ENCODE data around the gene CFAP43.
"Not testable (repeated sequence)": the region's sequence is repeated elsewhere in the genome, so short reads cannot be mapped to it uniquely, and the experiment has no call there.

The CFAP43 gene

DNA sequence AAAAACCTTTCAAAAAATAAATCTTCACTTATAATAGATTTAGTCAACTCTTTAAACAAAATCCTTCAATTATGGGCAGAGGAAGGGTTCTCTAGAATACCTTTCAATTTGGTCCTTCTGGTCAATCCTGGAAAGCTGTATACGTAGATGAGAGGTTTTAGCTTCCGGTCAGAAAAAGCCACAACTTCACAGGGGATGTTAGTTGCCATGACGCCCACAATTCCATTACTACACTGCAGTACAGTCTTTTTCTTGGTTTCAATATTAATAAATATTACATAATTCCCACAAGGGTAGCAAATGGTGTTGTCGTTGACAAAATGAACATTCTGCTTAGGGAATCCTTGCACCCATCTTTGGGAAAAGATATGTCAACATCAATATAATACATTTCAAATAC is 1.7 kb downstream of the CFAP43 start:
- DNase-seq (ENCODE audit: low read depth) = no peak

DNA sequence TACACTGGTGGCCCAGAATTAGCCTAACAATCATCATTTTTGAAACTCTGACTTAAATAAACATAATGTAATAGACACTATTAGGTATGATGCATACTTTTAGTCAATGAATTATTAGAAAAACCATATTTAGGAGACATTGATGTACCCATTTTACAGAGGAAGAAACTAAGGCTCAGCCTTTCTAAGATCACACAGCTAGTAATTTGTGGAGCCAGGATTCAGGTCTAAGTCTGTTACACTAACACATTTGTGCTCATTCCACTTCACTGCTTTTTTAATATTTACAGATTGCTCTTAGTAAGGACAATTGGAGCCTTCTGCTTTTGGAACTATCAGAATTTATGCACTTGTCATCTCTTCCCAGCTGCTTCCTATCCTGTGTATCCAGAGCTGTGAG is 8.9 kb downstream of the CFAP43 start:
- no peak for DNase-seq (ENCODE audit: low read depth)

DNA sequence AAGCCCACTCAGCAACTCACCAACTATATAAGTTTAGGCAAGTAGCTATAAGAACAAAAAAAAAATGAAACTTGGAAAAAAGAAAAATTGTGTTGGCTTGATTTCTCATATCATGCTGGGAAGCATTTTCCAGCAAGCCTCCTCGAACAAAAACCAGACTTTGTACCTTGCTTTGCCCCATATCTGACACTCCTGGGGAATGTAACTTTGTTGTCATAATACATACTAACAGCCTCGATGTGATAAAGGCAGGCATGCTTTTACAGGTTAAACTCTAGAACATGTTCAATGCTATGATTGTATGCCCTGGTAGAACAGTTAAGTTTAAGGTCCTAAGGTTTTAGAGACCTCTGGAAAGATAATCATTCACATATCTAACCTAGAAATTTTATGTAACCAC is 11.6 kb downstream of the CFAP43 start:
- no peak for DNase-seq (ENCODE audit: low read depth)

DNA sequence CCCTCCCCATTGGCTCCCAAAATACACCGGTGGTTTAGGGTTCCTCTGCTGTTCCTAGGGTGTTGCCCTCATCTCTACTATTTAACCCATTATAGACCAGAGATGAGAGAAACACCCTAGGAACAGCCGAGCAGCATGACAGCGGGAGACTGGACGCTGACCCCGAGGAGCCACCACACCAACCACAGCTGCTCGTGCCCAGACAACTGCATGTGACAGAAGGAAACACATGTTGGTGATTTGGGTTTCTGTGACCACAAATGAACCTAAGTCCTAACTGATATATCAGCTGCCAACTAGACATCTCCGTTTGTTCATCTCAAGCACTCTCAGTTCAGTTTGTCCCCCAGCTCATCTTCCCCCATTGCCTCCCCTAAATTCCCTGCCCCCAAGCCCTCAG is 13.4 kb downstream of the CFAP43 start:
- DNase-seq (ENCODE audit: low read depth) = no peak

DNA sequence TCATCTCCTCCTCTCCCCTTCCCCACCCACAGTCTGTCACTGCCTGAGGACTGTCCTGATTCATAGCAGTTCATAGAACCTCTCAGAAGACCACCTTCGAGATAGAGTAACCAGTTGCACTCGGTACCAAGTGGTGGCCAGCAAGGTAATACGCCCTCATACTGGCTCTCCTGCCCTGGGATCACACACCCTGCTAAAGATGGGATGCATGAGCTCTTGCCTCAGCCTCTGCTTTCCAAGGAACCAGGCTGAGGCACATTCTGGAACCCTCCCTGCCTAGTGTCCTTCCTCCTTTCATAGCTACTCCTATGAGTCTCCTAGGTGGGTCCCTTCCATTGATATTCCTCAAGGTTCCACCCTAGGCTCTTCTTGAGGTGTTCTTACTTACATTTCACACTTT is 15.5 kb downstream of the CFAP43 start:
- no peak for DNase-seq (ENCODE audit: low read depth)

DNA sequence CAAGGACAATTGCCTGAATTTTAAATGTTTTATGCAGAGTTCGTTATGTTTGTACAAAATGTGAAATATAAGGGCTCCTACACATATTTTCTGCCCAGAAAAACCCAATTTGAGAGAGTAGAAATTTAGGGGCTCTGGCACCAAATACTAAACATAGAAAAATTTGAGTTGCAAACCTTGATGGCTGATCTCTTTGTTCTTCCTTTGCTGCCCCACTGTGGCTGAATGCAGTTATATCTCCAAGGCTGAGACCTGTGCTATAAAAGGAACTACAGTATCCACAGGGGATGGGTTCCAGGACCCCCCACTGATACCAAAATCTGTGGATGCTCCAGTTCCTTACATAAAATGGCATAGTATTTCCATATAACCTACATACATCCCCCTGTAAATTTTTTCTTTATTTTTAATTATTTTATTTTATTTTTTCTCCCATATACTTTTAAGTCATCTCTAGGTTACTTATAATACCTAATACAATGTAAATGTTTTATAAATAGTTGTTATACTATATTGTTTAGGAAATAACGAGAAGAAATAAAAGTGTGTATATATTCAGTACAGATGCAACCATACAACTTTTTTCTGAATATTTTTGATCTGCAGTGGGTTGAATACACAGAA is 22.5 kb downstream of the CFAP43 start:
- peak; percentile 13 for DNase-seq (ENCODE audit: low read depth)

DNA sequence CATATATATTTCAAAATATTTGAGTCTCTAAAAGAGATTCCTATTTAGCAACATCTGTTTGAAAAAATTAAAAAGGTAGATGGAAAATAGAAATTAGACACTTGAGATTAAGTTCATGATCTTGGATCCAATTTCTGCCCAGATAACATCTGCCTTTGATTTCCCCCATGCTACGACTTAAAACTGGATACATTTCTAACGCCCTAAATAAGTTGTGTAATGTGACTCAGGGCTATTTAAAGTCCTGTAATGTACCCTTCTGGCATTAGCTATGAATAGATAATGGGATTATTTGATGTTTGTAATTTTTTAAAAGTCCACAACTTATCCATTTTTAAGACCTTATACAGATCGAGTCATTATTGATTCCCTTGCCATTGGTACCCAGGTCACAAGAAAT is 23.4 kb downstream of the CFAP43 start:
- DNase-seq (ENCODE audit: low read depth) = no peak

DNA sequence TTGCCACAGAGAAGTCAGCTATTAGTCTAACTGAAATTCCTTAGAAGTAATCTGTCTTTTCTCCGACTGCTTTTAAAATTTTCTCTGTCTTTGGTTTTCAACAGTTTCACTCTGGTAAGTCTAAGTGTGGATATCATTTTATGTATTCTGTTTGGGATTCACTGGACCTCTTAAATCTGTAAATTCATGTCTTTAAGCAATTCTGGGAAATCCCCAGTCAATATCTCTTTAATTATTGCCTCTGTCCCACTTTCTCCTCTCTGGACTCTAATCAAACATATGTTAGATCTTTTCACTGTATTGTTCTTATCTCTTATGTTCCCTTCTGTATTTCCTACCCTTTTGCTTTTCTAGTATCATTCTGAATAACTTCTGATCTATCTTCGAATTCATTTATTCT is 29.9 kb downstream of the CFAP43 start:
- no peak for DNase-seq (ENCODE audit: low read depth)

DNA sequence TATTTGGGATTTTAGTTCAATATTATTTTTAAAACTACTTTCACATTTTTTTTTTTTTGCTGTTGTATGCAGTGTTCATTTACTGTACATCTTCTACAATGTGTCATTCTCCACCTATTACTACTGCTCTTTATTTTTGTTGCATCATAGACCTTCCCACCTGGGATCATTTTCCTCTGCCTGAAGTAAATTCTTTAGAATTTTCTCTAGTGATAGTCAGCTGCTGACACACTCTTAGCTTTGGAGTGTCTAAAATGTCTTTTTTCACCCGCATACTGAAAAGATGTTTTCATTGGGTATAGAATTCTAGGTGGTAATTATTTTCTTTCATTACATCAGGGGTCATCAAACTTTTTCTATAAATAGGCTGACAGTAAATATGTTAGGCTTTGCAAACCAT is 30.5 kb downstream of the CFAP43 start:
- DNase-seq (ENCODE audit: low read depth) = no peak

DNA sequence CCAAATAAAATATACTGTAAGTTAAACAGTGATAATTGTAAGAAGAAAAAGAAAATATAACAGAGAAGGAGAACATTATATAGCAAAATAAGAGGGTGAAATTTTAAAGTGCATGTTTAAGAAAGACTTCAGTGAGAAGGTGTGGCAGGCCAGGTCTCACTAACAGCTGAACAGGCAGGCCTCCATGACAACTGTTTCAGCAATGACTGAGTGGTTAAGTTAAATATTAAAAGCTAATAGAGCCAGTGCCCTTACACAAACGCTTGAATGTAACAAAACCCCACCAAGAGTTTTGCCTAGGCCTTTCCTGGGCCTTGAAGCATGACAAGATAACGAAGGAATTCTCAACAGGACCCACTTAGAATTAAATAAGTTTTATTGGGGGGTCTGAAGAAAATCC is 32.6 kb downstream of the CFAP43 start:
- DNase-seq (ENCODE audit: low read depth) = no peak

DNA sequence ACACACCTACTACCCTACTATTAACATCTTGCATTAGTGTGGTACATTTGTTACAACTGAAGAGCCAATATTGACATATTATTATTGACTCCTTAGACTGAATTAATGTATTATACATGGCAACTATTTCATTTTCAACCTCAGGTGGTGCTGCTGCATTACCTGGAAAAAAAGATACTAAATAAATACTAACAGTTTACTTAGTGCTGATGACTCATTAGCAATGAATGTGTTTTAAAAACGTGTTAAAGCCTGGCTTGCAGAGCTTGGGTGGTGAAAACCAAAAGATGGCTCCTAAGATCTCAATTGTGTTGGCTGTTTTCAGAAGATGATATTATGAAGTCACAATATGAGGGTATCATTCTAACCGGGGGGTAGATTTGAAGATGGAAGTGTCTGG is 34.8 kb downstream of the CFAP43 start:
- DNase-seq (ENCODE audit: low read depth) = no peak

DNA sequence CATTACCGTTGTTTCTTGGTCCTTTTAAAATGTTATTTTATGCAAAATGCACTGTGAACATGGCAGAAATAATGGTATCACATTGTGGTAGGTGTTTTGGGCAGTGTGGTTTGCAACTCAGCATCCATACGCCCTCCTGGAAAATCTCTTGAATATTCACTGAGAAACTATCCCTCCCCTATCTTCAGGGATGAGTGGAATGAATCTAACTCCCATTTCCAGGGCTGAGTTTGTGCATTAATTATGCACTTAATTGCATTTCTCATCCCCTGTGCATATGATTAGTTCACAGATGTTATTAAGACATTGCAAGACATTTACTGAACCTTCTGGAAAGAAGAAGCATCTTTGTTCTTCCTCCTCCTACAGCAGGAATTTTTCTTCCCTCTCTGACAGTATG is 36.5 kb downstream of the CFAP43 start:
- DNase-seq (ENCODE audit: low read depth) = no peak

DNA sequence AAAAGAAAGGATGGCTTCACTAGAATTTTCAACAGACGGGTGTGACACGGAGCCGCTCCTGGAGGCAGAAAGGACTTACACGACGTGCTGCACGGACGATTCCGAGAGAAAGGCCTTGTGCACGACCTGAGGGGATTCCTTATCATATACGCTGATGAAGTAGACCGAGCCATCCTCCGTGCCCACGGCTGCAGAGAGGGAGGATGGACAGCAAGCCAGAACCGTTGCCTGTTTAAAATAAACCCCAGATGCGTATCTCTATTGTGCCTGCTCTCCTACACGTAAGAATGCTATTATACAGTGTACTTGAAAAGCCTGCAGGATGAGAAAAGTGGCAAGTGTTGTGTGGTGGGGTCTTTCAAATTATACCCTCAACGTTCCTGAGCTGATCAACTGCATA is 38.4 kb downstream of the CFAP43 start:
- DNase-seq (ENCODE audit: low read depth) = no peak

DNA sequence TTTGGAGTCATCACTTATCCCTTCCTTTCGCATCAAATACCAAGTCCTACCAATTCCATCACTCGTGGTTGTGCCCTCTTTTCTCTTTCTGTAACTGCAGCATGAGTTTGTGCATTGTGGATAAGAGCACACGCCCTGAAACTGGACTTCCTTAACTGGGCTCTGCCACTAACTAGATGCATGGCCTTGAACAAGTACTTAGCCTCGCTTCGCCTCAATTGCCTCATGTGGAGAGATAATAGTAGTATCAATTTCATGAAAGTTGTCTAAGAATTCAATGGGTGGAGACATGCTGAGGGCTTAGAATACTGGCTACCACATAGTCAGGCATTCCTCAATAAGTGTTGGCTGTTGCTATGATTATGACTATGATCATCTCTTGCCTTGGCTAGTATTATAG is 41.5 kb downstream of the CFAP43 start:
- DNase-seq (ENCODE audit: low read depth) = no peak

DNA sequence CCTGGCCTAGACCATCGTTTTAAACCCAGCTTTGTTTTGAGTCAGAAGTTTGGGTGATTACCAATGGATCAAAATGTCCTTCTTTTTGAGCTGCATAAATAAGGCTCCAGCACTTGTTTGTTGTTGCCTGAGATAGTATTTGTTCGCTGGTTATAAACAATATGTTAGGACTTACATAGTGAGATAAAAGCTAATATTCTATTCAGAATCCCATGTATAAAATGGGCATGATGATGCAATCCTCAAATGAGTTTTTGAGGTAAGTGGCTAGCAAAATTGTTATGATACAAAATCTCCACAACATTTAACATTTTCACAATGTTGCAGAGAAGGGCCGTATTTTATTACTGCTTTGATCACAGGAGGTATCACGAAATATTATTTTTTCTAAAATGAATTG is 48.5 kb downstream of the CFAP43 start:
- DNase-seq (ENCODE audit: low read depth) = no peak

DNA sequence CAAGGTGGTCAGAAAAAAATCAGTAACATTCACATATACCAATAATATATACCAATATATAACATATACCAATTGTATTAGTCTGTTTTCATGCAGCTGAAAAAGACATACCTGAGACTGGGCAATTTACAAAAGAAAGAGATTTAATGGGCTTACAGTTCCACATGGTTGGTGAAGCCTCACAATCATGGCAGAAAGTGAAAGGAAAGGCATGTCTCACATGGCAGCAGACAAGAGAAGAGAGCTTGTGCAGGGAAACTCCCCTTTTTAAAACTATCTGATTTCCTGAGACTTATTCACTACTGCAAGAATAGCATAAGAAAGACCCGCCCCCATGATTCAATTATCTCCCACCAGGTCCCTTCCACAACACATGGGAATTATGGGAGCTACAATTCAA is 58.0 kb downstream of the CFAP43 start:
- DNase-seq (ENCODE audit: low read depth) = not testable (repeated sequence)

DNA sequence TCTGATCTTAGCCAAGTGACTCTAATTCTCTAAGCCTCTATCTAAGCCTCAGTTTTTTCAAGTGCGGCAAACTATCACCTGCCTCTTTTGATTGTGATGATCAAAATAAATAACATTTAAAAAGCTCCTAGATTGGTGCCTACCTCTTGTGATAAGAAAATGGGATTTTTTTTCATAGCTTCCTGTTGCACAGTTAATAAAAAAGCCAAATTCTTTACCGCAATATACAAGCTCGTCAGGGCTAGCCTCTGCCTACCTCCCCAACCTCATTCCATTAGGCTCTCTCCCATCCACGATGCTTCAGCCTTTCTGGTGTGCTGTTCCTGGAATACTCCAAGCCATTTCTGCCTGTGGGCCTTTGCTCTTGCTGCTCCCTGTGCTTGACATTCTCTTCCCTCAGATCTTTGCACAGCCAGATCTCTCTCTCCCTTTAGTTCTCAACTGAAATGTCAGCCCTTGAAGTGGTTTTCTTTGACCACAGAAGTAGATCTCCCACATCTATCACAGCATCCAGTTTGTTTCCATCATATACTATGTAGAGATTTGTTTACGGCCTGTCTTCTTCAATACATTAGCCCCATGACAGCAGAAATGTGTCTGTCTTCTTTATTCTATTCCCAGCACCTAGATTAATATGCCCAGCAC is 61.4 kb downstream of the CFAP43 start:
- no peak for DNase-seq (ENCODE audit: low read depth)

DNA sequence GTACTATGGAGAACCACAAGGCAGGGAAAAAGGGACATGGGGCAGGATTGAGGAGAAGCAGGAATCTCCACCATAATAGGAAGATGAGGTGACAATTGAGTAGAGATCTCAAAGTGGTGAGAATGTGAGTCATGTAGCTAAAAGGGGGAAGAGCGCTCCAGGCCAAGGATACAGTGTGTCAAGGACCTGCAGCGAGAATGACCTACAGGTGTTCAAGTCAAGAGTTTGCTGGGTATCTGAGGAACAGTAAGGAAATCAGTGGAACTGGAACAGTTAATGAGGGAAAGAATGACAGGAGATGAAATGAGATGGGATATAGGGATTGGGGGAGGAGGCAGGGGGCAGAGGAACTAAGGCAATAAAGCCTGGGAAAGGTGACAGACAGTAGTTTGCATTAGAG is 76.6 kb downstream of the CFAP43 start:
- DNase-seq (ENCODE audit: low read depth) = no peak

DNA sequence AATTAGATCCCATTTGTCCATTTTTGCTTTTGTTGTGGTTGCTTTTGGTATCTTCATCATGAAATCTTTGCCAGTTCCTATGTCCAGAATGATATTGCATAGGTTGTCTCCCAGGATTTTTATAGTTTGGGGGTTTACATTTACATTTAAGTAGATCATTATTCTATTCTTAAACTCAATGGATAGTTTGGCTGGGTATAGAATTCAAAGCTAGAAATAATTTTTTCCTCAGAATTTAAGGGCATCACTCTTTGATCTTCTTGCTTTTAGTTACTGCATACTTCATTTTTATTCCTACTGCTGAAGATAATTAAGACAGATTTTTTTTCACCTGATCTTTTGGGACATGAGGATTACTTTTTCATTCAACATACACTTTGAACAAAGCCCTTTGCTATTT is 80.4 kb downstream of the CFAP43 start:
- no peak for DNase-seq (ENCODE audit: low read depth)

DNA sequence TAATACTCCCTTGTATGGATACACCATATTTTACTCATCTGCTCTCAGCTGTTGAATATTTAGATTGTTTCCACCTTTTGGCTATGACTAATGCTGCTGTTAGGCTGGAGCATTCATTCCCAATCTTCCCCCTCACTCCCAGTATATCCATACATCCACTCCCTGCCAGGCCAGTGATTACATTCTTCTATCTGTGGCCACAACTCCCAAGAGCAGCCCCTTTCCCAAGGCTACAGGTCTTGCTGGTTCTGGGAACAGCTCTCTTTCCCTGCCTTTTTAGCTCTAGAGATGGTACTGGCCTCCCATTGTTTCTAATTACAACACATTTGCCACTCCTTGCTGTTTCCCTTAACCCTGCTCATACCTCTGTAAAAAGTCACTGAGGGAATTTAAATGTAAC is 82.0 kb downstream of the CFAP43 start:
- no peak for DNase-seq (ENCODE audit: low read depth)

DNA sequence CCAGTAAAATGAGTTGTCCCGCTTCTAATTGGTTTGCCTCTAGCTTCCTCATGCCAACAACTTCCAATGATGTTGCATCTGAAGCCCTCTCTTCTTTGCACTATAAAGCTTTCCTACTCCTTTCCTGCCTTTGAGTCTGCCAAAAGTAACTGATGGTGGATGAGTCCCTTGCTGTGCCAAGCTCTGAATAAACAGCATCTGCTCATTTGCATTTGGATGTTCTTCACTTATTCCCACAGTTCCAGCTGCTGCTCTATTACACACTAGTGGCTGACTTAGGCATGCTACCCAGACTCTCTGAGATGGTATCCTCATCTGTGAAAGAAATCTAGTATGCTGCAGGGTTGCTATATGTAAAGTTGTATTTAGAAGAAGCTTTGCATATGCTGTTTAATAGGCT is 85.3 kb downstream of the CFAP43 start:
- no peak for DNase-seq (ENCODE audit: low read depth)

DNA sequence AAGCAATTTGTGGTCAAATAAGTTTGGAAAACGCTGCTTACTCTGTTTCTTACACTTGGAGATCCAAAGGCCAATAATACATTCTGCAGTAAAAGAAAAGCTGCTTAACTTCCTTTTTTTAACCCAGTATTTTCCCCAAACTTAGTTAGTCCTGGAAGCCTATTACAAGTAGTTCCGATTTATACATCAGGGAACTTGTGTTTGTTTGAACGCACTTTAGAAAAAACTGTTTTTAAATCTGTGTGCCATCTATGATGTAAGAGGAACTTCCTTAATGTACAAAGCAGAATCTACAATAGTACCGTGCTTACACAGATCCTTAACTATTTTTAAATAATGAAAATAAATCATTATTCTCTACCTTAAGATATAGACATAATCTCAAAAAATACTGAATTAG is 87.2 kb downstream of the CFAP43 start:
- DNase-seq (ENCODE audit: low read depth) = no peak

DNA sequence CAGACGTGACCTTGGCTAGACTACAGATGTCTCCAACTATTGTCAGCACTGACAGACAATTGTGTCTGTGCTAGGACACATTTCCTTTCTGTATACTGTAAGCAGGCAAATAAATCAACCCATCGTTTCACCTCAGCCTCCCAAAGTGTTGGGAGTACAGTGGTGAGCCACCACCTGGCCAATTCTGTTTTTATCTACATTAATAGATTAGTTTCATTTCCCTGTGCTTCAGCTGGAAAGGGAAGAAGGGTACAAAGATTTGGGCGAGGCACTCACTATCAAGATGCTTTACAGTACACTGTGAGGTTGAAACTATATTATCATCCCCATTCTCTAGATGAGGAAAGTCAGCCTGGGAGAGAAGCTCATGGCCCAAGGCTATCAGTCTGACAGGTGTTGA is 88.3 kb downstream of the CFAP43 start:
- no peak for DNase-seq (ENCODE audit: low read depth)

DNA sequence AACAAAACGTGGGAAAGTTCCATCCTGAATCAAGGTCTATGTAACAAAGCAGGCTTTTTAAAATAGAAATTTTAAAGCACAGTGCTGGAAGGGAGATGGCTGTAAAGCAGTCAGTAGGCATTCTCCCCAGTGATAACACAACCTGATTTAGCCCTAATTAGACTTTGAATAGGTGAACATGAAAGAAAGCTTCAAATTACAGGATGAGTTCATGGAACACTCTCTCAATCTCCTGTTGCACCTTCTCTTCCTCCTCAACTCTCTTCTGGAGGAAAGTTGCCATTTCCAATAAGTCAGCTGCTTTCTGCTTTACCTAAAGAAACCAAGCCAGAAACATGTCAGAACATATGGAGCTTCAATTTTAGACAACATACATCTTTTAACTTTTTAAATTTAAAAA is 90.1 kb downstream of the CFAP43 start:
- no peak for DNase-seq (ENCODE audit: low read depth)

DNA sequence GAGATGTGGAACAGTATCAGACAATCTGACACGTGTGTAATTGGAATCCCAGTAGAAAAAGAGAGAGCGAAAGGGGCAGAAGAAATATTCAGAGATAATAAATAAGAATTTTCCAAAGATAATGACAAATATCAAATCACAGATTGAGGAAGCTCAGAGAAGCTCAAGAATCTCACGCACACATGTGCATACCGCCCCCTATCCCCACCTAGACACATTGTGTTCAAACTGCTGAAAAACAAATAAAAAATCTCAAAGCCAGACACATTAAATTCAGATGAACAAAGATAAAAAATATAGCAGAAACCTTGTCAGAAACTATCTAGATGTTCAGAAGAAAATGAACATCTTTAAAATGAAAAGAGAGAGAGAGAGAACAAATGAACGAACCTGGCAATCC is 92.9 kb downstream of the CFAP43 start:
- no peak for DNase-seq (ENCODE audit: low read depth)
